ENCODE data around the gene TOR4A. TPM values are rescaled to one million over a fixed set of nuclear protein-coding genes. Genes with fewer than 3 reads are reported as not detected.

The TOR4A gene
- total RNA-seq, 1 experiment from 2014 or later = 13.4 TPM

- DNase-seq (ENCODE audit: low read depth) = peak; percentile 57
Measured at GRCh38 chr9:137306066-137306849, 28.7 kb downstream of the TOR4A start.

GRCh38 chr9:137306850-137307254 is 29.3 kb downstream of the TOR4A start:
- no peak for DNase-seq (ENCODE audit: low read depth)

GRCh38 chr9:137307255-137308056 is 29.9 kb downstream of the TOR4A start:
- DNase-seq (ENCODE audit: low read depth) = peak; percentile 14

DNA sequence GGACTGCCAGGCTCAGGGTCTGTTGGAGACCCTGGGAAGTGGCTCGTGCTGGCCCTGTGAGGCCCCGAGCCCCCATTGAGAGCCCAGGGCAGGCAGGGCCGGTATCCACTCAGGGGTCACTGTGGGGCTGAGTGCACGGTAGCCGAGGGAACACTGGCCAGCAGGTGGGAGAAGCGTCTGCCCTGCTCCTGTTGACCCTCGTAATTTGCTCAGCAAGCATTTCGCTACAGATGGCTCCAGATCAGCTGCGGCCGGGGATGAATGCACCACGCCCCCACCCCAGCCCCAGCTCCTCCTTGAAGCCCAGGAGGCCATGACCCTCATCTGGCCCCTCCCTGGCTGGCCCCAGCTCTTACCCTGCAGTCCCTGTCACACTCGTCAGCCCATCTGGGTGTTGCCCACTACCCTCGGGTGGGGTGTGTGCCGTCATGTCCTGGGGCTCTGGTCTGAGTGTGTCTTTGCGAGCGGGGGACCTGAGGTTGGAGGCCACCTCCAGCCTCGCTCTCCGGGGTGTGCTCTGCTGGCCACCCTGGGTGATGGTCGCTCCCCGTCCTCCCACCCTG is 30.6 kb downstream of the TOR4A start:
- peak; percentile 5 for DNase-seq (ENCODE audit: low read depth)

DNA sequence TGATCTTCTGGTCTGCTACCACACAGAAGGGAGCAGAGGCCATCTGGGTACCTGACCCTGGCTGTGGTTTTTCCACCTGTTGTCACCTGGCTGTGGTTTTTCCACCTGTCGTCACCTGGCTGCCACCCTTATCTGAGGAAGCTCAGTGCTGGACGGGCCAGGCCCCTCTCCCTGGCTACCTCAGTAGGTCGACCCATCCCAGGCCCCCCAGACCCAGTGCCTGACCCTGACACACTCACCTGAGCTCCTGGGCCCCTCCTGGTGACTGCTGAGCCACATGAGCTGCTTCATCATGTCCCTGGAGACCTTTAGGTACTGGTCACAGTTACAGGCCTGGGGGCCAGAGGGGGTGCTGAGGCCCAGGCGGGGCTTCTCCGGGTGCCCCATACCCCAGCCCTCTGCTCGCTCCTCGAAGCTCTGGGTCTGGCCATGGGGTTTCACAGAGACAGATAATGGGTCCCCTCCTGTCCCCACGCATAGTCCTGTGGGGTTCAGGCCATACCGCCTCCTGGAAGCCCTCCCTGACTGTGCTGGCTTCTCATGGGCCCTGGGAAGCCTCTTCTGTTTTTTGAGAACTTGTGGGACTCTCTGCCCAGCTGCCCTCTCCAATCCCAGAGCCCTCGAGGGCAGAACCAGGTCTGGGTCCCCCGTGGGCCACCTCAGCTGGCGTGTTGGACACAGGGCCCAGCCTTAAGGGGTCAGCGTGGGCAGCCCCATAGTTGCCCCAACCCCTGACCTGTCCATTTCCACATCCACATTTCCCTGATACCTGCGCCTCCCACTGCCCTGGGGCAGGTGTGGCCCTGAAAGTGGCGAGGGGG is 32.1 kb downstream of the TOR4A start:
- DNase-seq (ENCODE audit: low read depth) = no peak

DNA sequence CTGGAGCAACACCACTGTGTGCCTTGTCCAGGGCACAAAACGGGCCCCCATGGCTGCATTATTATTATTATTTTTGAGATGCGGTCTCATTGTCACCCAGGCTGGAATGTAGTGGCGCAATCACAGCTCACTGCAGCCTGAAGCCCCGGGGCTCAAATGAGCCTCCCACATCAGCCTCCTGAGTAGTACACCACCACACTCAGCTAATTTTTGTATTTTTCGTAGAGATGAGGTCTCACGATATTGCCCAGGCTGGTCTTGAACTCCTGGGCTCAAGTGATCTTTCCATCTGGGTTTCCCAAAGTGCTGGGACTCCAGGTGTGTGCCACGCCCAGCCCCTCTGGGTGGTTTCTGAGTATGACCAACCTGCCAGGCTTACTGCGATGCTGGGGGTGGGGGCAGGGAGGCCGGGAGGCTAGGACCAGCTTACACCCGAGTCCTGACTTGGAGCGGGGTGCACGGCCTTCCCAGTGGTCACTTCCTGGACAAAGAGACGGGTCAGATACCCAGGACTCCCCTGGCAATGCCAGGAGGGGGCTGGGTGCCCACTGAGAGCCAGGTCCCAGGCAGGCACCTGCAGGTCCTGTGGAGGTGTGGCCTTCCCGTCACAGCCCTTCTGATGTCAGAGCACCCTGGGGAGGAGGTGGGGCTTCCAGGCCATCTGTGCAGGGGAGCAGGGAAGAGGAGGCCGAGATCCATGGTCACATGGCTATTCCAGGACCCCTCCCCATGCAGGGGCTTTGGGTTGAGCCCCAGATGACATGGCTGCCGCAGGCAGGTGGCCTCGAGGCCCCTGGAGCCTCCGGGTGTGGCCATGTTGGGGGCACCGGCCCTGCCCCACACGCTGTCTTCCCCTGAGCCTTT is 32.9 kb downstream of the TOR4A start:
- DNase-seq (ENCODE audit: low read depth) = peak; percentile 20

- peak; percentile 84 for DNase-seq (ENCODE audit: low read depth)
Measured at GRCh38 chr9:137311171-137311985, 33.9 kb downstream of the TOR4A start.

GRCh38 chr9:137311986-137312851 is 34.7 kb downstream of the TOR4A start:
- DNase-seq (ENCODE audit: low read depth) = peak; percentile 44

DNA sequence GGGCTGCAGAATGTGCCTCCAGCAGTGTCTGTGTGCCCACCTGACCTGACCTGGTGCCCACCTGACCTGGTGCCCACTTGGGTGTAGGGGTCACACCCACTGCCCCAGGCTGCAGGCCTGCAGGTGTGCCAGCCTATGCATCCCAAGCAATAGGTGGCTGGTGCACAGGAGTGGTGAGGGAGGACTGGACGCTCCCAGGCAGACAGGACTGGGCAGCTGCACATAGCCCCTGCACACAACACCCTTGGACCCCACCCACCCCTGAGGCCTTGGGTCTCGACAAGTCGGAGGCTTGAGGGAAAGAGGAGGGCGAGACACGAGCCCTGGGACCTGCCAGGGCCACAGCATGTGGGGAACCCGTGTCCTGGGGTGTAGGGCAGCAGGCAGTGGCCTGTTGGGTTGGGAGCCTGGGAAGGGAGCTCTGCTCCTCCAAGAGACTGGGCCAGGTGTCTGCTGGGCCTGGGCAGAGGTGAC is 35.4 kb downstream of the TOR4A start:
- DNase-seq (ENCODE audit: low read depth) = peak; percentile 7

- DNase-seq (ENCODE audit: low read depth) = peak; percentile 5
Measured at GRCh38 chr9:137313326-137313936, 35.9 kb downstream of the TOR4A start.

DNA sequence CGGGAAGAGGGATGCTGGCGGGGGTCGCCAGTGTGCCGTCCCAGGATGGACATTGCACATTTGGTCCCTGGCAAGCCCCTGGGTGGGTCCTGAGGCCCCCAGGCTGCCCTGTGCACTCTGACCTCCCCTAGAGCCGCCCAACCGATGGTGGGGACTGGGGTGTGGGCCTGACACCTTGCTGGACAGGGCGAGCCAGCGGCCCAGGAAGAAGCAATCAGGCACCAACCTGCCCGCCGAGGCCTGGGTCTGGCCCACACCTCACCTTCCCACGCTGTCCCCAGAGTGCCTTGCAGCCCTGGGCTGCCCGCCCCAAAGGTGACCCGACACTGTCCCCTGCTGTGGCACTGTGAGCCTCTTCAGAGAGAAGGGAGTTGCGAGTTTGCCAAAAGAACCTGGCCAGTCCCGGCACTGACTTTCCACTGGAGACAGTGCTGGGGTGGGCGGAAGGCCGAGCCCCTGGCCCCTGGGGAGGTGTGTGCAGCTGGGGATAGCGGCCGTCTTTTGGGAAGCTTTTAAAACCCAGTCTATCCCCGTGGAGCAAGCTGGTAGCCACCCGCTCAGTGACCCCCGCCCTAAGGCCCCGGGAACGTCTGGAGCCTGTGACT is 36.5 kb downstream of the TOR4A start:
- peak; percentile 5 for DNase-seq (ENCODE audit: low read depth)

- DNase-seq (ENCODE audit: low read depth) = peak; percentile 13
Measured at GRCh38 chr9:137314561-137315560, 37.3 kb downstream of the TOR4A start.

- DNase-seq (ENCODE audit: low read depth) = peak; percentile 4
Measured at GRCh38 chr9:137315581-137316011, 38.1 kb downstream of the TOR4A start.

GRCh38 chr9:137316012-137316981 is 38.8 kb downstream of the TOR4A start:
- DNase-seq (ENCODE audit: low read depth) = peak; percentile 81

GRCh38 chr9:137317021-137317717 is 39.6 kb downstream of the TOR4A start:
- DNase-seq (ENCODE audit: low read depth) = peak; percentile 5

All from Daoy (cell line).